Mesenchymal stem cell (in vitro differentiated cells and primary cell): Measurements from ENCODE around the gene SIVA1.

Experiments
- DNase-seq: peaks from one replicate; pipeline ENCODE4 v3.0.0-alpha.2; 2013
- H2AFZ ChIP-seq: one replicate; pipeline ENCODE4 v1.6.1; 2013; ENCODE audit warnings: low read depth, mild to moderate bottlenecking, control low read depth, inconsistent platforms, low read length, moderate library complexity
- H2AK5ac ChIP-seq: 2 replicates; pipeline ENCODE4 v1.6.1; 2013; ENCODE audit warnings: low read length, moderate library complexity, mild to moderate bottlenecking, inconsistent platforms; ENCODE audit not compliant: severe bottlenecking
- H2BK120ac ChIP-seq: one replicate; pipeline ENCODE4 v1.6.1; 2013; ENCODE audit warnings: low read depth, mild to moderate bottlenecking, inconsistent platforms, low read length, moderate library complexity
- H2BK12ac ChIP-seq, 2 experiments: one replicate each; pipeline ENCODE4 v1.6.1; 2013; ENCODE audit warnings: inconsistent platforms in 2 of 2, low read length in 2 of 2, mild to moderate bottlenecking in 2 of 2, moderate library complexity in 2 of 2, control low read depth in 1 of 2
- H2BK15ac ChIP-seq: one replicate; pipeline ENCODE4 v1.6.1; 2013; ENCODE audit warnings: mild to moderate bottlenecking, low read depth, inconsistent platforms; ENCODE audit not compliant: poor library complexity, severe bottlenecking
- H2BK5ac ChIP-seq: 2 replicates; pipeline ENCODE4 v1.6.1; 2013; ENCODE audit warnings: low read depth, mild to moderate bottlenecking, low read length, control low read depth, inconsistent platforms; ENCODE audit not compliant: poor library complexity, severe bottlenecking
- H3K14ac ChIP-seq, 2 experiments: one replicate each; pipeline ENCODE4 v1.6.1; 2013; ENCODE audit warnings: inconsistent platforms in 2 of 2, low read length in 2 of 2, control low read depth in 1 of 2, mild to moderate bottlenecking in 1 of 2, moderate library complexity in 1 of 2
- H3K18ac ChIP-seq, 2 experiments: one replicate each; pipeline ENCODE4 v1.6.1; 2013; ENCODE audit warnings: inconsistent platforms in 2 of 2, low read length in 2 of 2, control low read depth in 1 of 2, low read depth in 1 of 2, mild to moderate bottlenecking in 1 of 2
- H3K23ac ChIP-seq, 2 experiments: one replicate each; pipeline ENCODE4 v1.6.1; 2013; ENCODE audit warnings: inconsistent platforms in 2 of 2, low read length in 2 of 2, mild to moderate bottlenecking in 2 of 2, moderate library complexity in 2 of 2, control low read depth in 1 of 2
- H3K27ac ChIP-seq: 2 replicates; pipeline ENCODE4 v1.5.1; 2013; ENCODE audit warnings: mild to moderate bottlenecking, moderate library complexity, low read length, control low read depth, inconsistent platforms; ENCODE audit not compliant: poor library complexity, severe bottlenecking
- H3K27me3 ChIP-seq, 2 experiments: 2 replicates each; pipeline versions ENCODE4 v1.6.1 to v1.7.0; 2013; ENCODE audit warnings: low read length in 2 of 2, mild to moderate bottlenecking in 2 of 2, moderate library complexity in 2 of 2, control low read depth in 1 of 2, inconsistent platforms in 1 of 2; ENCODE audit not compliant: control insufficient read depth in 1 of 2, insufficient read depth in 1 of 2
- H3K36me3 ChIP-seq, 2 experiments: 2 replicates each; pipeline versions ENCODE4 v1.6.1 to v1.7.0; 2013; ENCODE audit warnings: low read length in 2 of 2, control low read depth in 1 of 2, inconsistent platforms in 1 of 2, low read depth in 1 of 2, mild to moderate bottlenecking in 1 of 2; ENCODE audit not compliant: insufficient read depth in 2 of 2, control insufficient read depth in 1 of 2
- H3K4ac ChIP-seq, 2 experiments: one replicate each; pipeline ENCODE4 v1.6.1; 2013; ENCODE audit warnings: inconsistent platforms in 2 of 2, low read length in 2 of 2, mild to moderate bottlenecking in 2 of 2, moderate library complexity in 2 of 2, control low read depth in 1 of 2, low read depth in 1 of 2
- H3K4me1 ChIP-seq: 2 replicates; pipeline ENCODE4 v1.6.1; 2013; ENCODE audit warnings: low read depth, low read length, control low read depth; ENCODE audit not compliant: control insufficient read depth, insufficient read depth
- H3K4me2 ChIP-seq: 2 replicates; pipeline ENCODE4 v1.6.1; 2013; ENCODE audit warnings: low read length, mild to moderate bottlenecking, inconsistent platforms; ENCODE audit not compliant: poor library complexity, severe bottlenecking
- H3K4me3 ChIP-seq, 2 experiments: 2 replicates each; pipeline versions ENCODE4 v1.5.1 to v1.7.0; 2013; ENCODE audit warnings: low read length in 2 of 2, mild to moderate bottlenecking in 2 of 2, control low read depth in 1 of 2, low read depth in 1 of 2; ENCODE audit not compliant: insufficient read depth in 1 of 2
- H3K79me1 ChIP-seq: replicated peaks from 2 replicates; pipeline ENCODE4 v1.6.1; 2013; ENCODE audit warnings: mild to moderate bottlenecking, control low read depth, low read length, inconsistent platforms; ENCODE audit not compliant: poor library complexity, severe bottlenecking
- H3K9ac ChIP-seq: 2 replicates; pipeline ENCODE4 v1.7.0; 2013; ENCODE audit warnings: mild to moderate bottlenecking, low read length, moderate library complexity
- H3K9me3 ChIP-seq: 2 replicates; pipeline ENCODE4 v1.7.0; 2013; ENCODE audit warnings: mild to moderate bottlenecking, low read length; ENCODE audit not compliant: control insufficient read depth
- H4K8ac ChIP-seq: one replicate; pipeline ENCODE4 v1.6.1; 2013; ENCODE audit warnings: inconsistent platforms, mild to moderate bottlenecking, low read length, moderate library complexity
- H4K91ac ChIP-seq: one replicate; pipeline ENCODE4 v1.6.1; 2013; ENCODE audit warnings: mild to moderate bottlenecking, low read length, inconsistent platforms
- WGBS: methylation state at CpG from one replicate; pipeline ENCODE4 v1.1.7; 2013; ENCODE audit warnings: mixed read lengths; 5-methylcytosine and 5-hydroxymethylcytosine counted together

Gene SIVA1

DNA sequence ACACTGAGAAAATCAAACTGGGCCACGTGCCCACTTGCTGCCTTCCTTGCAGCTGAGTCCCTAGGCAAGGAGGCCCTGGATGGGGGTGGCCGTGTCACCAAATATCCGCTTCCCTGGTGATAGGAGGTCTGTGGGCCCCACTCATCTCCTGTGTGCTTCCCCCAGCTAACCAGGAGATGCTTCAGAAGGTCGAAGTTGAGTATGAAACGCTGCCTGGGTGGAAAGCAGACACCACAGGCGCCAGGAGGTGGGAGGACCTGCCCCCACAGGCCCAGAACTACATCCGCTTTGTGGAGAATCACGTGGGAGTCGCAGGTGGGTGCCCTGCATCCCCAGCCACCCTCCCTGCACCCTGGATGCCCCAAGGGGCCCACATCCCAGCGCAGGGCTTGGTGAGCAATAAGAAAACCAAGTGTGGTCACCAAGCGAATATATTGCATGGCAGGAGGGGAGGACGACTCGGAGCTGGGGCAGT, 6.8 kb upstream of the SIVA1 start:
- 85% methylated on average over 13 of the region's 13 CpGs for WGBS
- Histone ChIP-seq H3K18ac (peak overlapping the region; percentile 14 to 61), H2BK15ac (no peak overlapping the region), H4K91ac (no peak overlapping the region), H2BK120ac (no peak overlapping the region), H3K27ac (no peak overlapping the region), H3K23ac (no peak overlapping the region), H3K4ac (no peak overlapping the region), H3K4me2 (no peak overlapping the region), H3K79me1 (no peaks in the 10 kb centered on the region), H2BK5ac (no peak overlapping the region), H3K4me3 (peak overlapping the region in 1 of 2 experiments; percentile 34), H3K4me1 (peaks cover 24% of the 10 kb centered on the region), H3K27me3 (no peaks in the 10 kb centered on the region), H3K9ac (peak overlapping the region; percentile 72), H2AK5ac (no peak overlapping the region), H3K14ac (no peak overlapping the region), H2AFZ (no peak overlapping the region), H4K8ac (no peak overlapping the region), H3K36me3 (peaks cover 0 to 16% of the 10 kb centered on the region in 2 experiments), H3K9me3 (no peaks in the 10 kb centered on the region), H2BK12ac (no peak overlapping the region)
- DNase-seq: no peak

DNA sequence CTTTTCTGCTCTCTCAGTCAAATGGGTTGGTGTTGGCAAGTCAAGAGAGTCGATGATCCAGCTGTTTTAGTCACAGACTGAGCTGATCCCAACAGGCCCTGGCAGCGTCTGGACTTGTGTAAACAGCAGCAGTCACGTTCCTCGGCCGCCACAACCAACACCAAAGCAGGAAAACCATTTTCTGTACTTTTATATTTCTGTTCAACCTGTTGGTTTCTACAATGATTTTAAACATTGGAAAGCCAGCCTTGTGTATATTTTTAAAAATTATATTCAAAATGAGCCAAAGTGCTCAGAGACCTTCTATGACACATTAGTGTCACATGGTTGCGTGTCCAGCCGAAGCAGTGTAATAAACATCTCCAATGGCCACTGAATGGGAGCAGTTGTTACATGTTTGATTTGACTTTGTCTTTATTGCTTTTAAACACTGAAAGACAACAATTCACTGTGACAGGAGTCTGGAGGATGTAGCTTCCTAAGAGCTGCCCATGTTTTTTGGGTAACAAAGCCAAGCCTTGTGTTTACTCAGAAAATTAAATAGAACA, 5.9 kb upstream of the SIVA1 start:
- H4K91ac ChIP-seq: no peak overlapping the region
- no peak overlapping the region for H4K8ac ChIP-seq
- 39% methylated on average over 4 of the region's 7 CpGs for WGBS
- H2BK15ac ChIP-seq: no peak overlapping the region
- no peak overlapping the region for H2BK120ac ChIP-seq
- H2AK5ac ChIP-seq: no peak overlapping the region
- H3K79me1 ChIP-seq: peaks cover under 1% of the 10 kb centered on the region
- H3K14ac ChIP-seq: no peak overlapping the region
- no peaks in the 10 kb centered on the region for H3K9me3 ChIP-seq
- H3K18ac ChIP-seq: no peak overlapping the region
- H2BK12ac ChIP-seq: no peak overlapping the region
- no peaks in the 10 kb centered on the region for H3K27me3 ChIP-seq
- H3K4me2 ChIP-seq: no peak overlapping the region
- DNase-seq: peak; percentile 76
- no peak overlapping the region for H2AFZ ChIP-seq
- peaks cover 0 to 9% of the 10 kb centered on the region in 2 experiments for H3K36me3 ChIP-seq
- H2BK5ac ChIP-seq: no peak overlapping the region
- no peak overlapping the region for H3K23ac ChIP-seq
- no peak overlapping the region for H3K27ac ChIP-seq
- no peak overlapping the region for H3K4ac ChIP-seq
- peaks cover 25% of the 10 kb centered on the region for H3K4me1 ChIP-seq
- peak overlapping the region; percentile 72 for H3K9ac ChIP-seq
- H3K4me3 ChIP-seq: peak overlapping the region in 1 of 2 experiments; percentile 34

DNA sequence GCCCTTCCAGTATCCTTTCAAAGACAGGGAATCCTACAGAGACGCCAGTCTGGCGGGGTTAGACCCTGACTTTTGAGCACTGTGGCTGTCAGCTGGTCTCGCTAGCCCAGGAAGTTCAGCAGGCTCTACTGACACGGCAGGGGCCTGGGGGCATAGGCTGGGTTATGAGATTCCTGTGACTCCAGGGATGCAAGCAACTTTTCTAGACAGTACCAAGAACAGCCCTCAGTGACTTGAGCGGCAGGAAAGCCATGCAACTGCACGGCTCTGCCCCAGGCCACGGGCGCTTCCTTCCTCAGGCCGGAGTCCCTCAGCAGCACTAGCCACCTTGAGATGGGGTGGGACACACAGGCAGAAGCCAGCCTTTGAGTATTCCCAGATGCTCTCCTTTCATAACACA, 5.1 kb upstream of the SIVA1 start:
- no peak overlapping the region for H2AFZ ChIP-seq
- H3K18ac ChIP-seq: peak overlapping the region in 1 of 2 experiments; percentile 4
- no peak overlapping the region for H3K4me2 ChIP-seq
- WGBS: 81% methylated on average over 9 of the region's 9 CpGs
- H2BK15ac ChIP-seq: peak overlapping the region; percentile 57
- H4K8ac ChIP-seq: no peak overlapping the region
- H3K23ac ChIP-seq: no peak overlapping the region
- H2AK5ac ChIP-seq: no peak overlapping the region
- peaks cover 29% of the 10 kb centered on the region for H3K4me1 ChIP-seq
- peaks cover 0 to 8% of the 10 kb centered on the region in 2 experiments for H3K36me3 ChIP-seq
- no peak overlapping the region for H3K4me3 ChIP-seq
- H4K91ac ChIP-seq: no peak overlapping the region
- no peaks in the 10 kb centered on the region for H3K27me3 ChIP-seq
- no peak overlapping the region for H3K9ac ChIP-seq
- no peak overlapping the region for H3K4ac ChIP-seq
- no peak for DNase-seq
- H2BK5ac ChIP-seq: no peak overlapping the region
- no peak overlapping the region for H3K14ac ChIP-seq
- no peaks in the 10 kb centered on the region for H3K9me3 ChIP-seq
- H2BK12ac ChIP-seq: no peak overlapping the region
- peak overlapping the region; percentile 77 for H2BK120ac ChIP-seq
- H3K27ac ChIP-seq: no peak overlapping the region
- H3K79me1 ChIP-seq: peaks cover 2% of the 10 kb centered on the region

DNA sequence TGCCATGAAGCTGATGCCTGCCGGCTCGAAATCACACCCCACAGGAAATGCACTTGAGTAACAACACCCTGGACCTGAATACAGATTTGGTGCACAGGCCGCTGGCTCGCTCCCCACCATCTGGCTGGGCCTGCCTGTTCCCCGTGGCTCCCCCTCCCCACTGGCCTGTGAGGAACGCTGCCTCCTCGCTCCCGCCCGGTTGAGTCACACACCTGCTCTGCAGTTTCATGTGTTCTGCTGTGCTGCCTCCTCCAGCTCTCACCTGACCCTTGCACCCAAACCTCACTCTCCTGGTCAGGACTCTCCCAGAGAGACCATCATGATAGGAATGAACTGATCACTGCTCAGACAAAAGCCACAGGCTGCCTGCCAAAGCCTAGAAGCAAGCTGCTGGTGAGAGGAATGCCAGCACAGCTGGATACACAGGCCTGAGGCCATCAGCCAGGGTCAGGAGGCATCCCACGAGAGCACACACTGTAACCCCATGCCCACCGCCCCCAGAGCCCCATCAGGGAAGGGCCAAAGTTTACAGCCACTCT, 3.8 kb upstream of the SIVA1 start:
- WGBS: 70% methylated on average over 11 of the region's 11 CpGs
- Histone ChIP-seq H3K27me3 (no peaks in the 10 kb centered on the region), H3K9me3 (no peaks in the 10 kb centered on the region)

More for the DNA sequence above, 3.8 kb upstream of the SIVA1 start:
- DNase-seq: no peak
- Histone ChIP-seq H3K27ac (peak overlapping the region; percentile 33), H2BK120ac (no peak overlapping the region), H2BK5ac (no peak overlapping the region), H3K4ac (no peak overlapping the region), H4K8ac (no peak overlapping the region), H2BK12ac (peak overlapping the region; percentile 4 to 14), H3K4me1 (peaks cover 30% of the 10 kb centered on the region), H3K79me1 (peaks cover 2% of the 10 kb centered on the region), H2BK15ac (no peak overlapping the region), H3K9ac (peak overlapping the region; percentile 43), H3K36me3 (peaks cover 0 to 5% of the 10 kb centered on the region in 2 experiments), H2AK5ac (no peak overlapping the region), H3K23ac (no peak overlapping the region), H2AFZ (no peak overlapping the region), H3K4me2 (no peak overlapping the region), H3K4me3 (peak overlapping the region in 1 of 2 experiments; percentile 48), H3K14ac (no peak overlapping the region), H3K18ac (no peak overlapping the region), H4K91ac (peak overlapping the region; percentile 18)
